Measurements from ENCODE around the gene TEDC2. TPM values are rescaled to one million over a fixed set of nuclear protein-coding genes. Genes with fewer than 3 reads are reported as not detected.

The TEDC2 gene
- total RNA-seq, 1 donor from 2014 or later, result 12.1 TPM

DNA sequence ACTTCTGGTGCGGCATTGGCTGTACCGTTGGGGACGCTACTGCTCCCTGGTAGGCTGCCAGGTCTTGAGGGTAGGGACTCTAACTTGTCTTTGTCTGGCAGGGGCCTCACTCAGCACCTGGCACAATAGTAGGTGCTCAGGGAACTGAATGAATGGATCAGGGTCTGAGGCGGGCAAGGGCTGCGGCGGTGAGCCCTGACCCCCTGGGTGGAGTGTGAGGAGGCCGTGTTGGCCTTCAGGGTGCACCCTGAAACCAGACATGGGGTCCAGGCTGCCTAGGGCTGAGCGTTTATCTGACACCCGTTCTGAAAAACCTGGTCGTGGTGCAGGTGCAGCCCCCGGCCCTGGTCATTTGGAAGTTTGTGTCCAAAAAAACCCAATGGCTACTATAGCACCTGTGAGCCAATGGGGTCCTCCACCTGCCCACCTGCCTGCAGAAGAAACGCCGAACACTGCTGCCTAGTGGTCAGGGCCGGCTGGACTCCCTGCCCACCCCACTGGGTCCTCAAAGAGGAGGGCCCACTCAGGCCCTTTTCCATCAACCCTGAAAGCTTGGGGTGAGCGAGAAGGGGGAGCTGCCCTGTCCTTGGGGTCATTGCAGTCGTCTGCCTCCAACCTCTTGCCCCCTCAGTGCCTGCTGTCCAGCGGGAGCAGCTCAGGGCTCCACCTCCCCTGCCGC, 49.0 kb downstream of the TEDC2 start:
- DNase-seq (ENCODE audit: extremely low read depth, low read depth, low spot score), result no peak

DNA sequence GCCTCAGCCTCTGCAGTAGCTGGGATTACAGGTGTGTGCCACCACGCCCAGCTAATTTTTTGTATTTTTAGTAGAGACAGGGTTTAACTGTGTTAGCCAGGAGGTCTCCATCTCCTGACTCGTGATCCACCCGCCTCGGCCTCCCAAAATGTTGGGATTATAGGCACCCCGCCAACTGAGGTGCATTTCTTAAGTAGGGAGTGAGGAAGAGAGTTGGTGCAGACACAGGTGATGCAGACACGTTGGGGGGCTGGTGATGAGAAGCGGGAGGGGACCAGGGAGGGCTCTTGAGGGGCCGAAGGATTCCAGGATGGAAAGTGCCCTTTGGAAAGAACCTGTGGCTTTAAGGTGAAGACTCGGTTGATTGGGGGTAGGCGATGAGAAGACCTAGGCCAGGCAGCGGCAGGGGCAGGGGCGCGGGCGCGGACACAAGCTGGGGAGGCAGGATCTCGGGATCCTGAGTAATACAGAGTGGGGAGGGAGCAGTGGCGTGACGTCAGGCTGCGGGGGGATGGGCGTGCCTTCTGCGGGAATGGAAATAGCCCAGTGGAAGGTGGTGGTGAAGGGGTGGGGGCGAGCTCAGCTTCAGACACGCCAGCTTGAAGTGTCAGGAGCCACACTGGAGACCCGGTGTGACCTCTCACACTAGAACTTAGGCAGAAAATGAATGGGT, 51.4 kb downstream of the TEDC2 start:
- no peak for DNase-seq (ENCODE audit: extremely low read depth, low read depth, low spot score)

DNA sequence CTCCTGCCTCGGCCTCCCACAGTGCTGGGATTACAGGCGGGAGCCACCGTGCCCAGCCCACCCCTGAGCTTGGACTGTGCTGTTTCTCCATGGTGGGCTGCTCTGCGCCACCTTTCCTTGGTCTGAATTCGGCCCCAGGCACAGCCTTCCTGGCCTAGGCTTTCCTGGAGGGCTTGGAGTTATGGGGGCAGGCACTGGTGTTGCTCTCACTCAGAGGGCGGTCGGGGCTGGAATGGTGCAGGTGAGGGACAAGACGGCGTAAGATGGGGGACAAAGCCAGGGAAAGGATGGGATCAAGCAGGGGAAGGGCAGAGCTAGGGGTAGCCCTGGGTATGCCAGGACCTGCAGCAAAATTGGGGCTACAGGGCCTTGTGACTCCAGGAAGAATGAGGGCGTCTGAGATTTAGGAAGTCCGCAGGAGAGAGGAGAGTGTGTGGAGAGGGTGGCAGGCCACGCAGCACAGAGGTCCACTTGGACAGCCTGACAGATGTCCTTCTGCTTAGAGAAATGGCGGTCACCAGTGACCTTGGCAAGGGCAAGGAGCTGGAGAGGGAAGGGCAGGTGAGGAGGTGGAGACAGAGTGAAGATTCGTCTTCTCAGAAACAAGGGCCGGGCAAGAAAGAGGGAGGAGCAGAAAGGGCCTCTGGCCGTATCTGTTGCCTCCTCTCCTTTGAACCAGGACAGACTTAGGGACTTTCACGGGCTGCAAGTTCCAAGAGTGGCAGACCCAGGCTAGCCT, 52.3 kb downstream of the TEDC2 start:
- DNase-seq (ENCODE audit: extremely low read depth, low read depth, low spot score), result no peak

DNA sequence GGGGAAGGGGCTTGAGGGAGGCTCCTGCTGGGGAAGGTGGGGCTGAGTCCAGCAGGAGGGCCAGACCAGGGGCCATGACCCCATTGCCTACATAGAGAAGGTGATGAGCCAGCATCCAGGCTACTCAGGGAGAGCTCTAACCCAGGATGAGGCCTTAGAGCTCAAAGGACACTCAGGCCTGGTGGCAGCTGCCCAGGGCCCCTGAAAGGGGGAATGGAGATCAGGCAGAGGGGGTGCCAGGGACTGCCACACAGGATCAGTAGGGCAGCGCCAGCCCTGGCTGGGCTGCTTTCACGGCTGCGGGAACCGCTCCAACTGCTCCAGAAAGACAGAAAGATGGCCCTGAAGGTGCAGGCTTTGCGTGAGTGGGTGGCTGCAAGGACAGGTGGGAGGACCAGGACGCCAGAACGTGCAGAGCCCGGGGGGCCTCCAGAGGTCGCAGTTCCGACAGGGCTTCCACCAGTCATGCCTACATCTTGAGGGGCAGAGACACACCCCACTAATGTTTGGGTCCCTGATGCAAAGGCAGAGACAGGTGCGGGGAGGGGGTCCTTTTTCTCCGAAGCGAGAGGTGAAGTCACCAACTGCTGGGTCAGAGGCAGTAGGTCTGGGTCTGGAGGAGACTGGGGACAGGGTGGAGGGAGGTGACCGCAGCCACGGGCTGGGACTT, 53.0 kb downstream of the TEDC2 start:
- no peak for DNase-seq (ENCODE audit: extremely low read depth, low read depth, low spot score)

DNA sequence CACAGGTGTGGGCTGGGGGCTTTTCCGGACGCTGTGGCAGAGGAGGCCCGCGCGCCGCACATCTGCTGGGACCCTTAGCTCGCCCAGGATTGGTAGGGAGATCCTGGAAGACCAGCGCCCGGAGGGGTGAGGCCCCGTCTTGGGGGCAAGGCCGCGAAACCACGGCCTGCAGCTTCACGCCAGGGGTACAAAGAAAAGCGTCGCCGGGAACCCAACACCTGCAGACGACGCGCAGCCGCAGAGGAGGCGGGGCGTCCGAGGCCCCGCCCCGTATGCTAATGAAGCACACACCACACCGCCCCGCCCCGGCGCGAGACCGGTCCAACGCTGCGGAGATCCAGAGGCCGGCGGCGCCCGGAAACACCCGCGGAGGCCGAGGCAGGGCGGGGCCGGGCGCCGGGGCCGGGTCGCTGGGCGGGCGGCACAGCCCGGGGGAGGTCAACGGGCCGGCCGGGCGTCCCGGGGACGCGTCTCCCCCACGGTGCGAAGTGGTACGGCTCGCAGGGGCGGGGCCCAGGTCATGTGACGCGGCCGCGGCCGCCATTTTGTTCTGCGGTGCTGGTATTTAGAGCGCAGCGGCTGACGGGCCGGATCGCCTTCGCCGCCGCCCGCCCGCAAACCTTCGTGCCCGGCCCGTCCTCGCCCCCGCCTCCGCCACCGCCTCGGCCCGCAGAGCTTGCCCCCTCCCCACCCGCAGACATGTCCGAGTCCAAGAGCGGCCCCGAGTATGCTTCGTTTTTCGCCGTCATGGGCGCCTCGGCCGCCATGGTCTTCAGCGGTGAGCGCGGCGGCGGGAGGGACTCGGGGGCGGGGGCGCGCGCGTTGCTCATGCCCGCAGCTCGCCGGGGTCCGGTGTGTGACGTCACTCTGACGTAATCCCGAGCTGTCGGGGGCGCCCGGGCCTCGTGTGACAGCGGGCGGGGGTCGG, 53.8 kb downstream of the TEDC2 start, which contains the start of gene ATP6V0C:
Gene ATP6V0C (plus strand): TSS at position 548 of the 928 bp plus-strand sequence. CDS start 152 bp downstream, at position 700.
- no peak for DNase-seq (ENCODE audit: extremely low read depth, low read depth, low spot score)

Other genes starting within 250 kb of the TEDC2 start
- 3.5 and 3.7 TPM in 2 replicates for gene BRICD5, start 249.2 kb upstream of the TEDC2 start, total RNA-seq
- gene PGP, start 245.3 kb upstream of the TEDC2 start, total RNA-seq, result 21.0 and 24.9 TPM in 2 replicates
- 35.1 and 37.5 TPM in 2 replicates for gene E4F1, start 236.5 kb upstream of the TEDC2 start, total RNA-seq
- gene DNASE1L2, start 223.7 kb upstream of the TEDC2 start, total RNA-seq, result 0.10 and 0.82 TPM in 2 replicates
- gene ECI1, start 208.5 kb upstream of the TEDC2 start, total RNA-seq, result 37.2 and 37.6 TPM in 2 replicates
- 183 and 192 TPM in 2 replicates for gene RNPS1, start 192.0 kb upstream of the TEDC2 start, total RNA-seq
- 57.2 and 79.5 TPM in 2 replicates for gene ABCA3, start 119.4 kb upstream of the TEDC2 start, total RNA-seq
- gene CCNF, start 30.7 kb upstream of the TEDC2 start, total RNA-seq, result 8.4 and 15.5 TPM in 2 replicates
- gene NTN3, start 11.2 kb downstream of the TEDC2 start, total RNA-seq, result 0.35 TPM in 1 of 2 replicates, not detected in the other
- gene TBC1D24, start 15.0 kb downstream of the TEDC2 start, total RNA-seq, result 12.9 and 19.7 TPM in 2 replicates
- gene ATP6V0C, start 53.8 kb downstream of the TEDC2 start, total RNA-seq, result 68.0 and 126 TPM in 2 replicates
- gene AMDHD2, start 60.3 kb downstream of the TEDC2 start, total RNA-seq, result 71.3 and 75.4 TPM in 2 replicates
- not detected in 2 replicates for gene CEMP1, start 71.3 kb downstream of the TEDC2 start, total RNA-seq
- gene PDPK1, start 77.9 kb downstream of the TEDC2 start, total RNA-seq, result 21.0 and 32.0 TPM in 2 replicates
- gene KCTD5, start 222.4 kb downstream of the TEDC2 start, total RNA-seq, result 40.2 and 66.9 TPM in 2 replicates

Data from glomerular endothelial cell (primary cell).